ENCODE data around the gene DDX46. TPM values are rescaled to one million over a fixed set of nuclear protein-coding genes. Genes with fewer than 3 reads are reported as not detected.

The DDX46 gene
- total RNA-seq, 2 donors from 2014 or later, result 55.2 to 99.2 TPM

Other genes with a start within 250 kb of the DDX46 start
- 10 to 100 TPM; 75.3 to 93.3 TPM for gene JADE2, start 233.1 kb upstream of the DDX46 start, total RNA-seq
- gene SAR1B, start 126.0 kb upstream of the DDX46 start, total RNA-seq, result 10 to 100 TPM; 41.6 to 73.0 TPM
- gene SEC24A, start 110.0 kb upstream of the DDX46 start, total RNA-seq, result 10 to 100 TPM; 43.6 to 55.4 TPM
- 10 to 100 TPM; 35.8 to 47.6 TPM for gene CAMLG, start 20.2 kb upstream of the DDX46 start, total RNA-seq
- 10 to 100 TPM; 32.4 to 38.0 TPM for gene C5orf24, start 87.2 kb downstream of the DDX46 start, total RNA-seq
- gene TXNDC15, start 115.6 kb downstream of the DDX46 start, total RNA-seq, result 10 to 100 TPM; 32.5 to 38.8 TPM
- gene PCBD2, start 146.4 kb downstream of the DDX46 start, total RNA-seq, result 10 to 100 TPM in 1 of 2 donors, 1 to 10 TPM in 1; 7.8 to 11.2 TPM
- gene CATSPER3, start 209.1 kb downstream of the DDX46 start, total RNA-seq, result under 1 TPM; 0.50 to 0.82 TPM